GM12891 (cell line): Measurements from ENCODE around the gene GPATCH1.

Experiments
- PAX5 ChIP-seq: IDR thresholded peaks from 2 replicates; pipeline ENCODE4 v1.6.1; 2011; ENCODE audit warnings: low read length, moderate library complexity, mild to moderate bottlenecking; ENCODE audit not compliant: insufficient read depth, severe bottlenecking
- POLR2A ChIP-seq: IDR thresholded peaks from 2 replicates; pipeline ENCODE4 v1.6.1; 2011; ENCODE audit warnings: low read depth, low read length, control low read depth
- POLR2AphosphoS5 ChIP-seq: IDR thresholded peaks from 2 replicates; pipeline ENCODE4 v1.6.1; 2011; ENCODE audit warnings: low read depth, low read length, control low read depth
- SPI1 ChIP-seq: IDR thresholded peaks from 2 replicates; pipeline ENCODE4 v1.6.1; 2011; ENCODE audit warnings: low read depth, low read length, control low read depth
- TAF1 ChIP-seq: IDR thresholded peaks from 2 replicates; pipeline ENCODE4 v1.6.1; 2011; ENCODE audit warnings: low read depth, low read length, control low read depth

- TF ChIP-seq POLR2A: no peak
- TF ChIP-seq POLR2AphosphoS5: no peak
- no peak for TF ChIP-seq SPI1
- no peak for TF ChIP-seq PAX5
- no peak for TF ChIP-seq TAF1
Observed at GRCh38 chr19:33118643-33119042, 37.7 kb downstream of the GPATCH1 start.
